H1 (cell line): ENCODE measurements around the gene C2CD3. TPM values are rescaled to one million over a fixed set of nuclear protein-coding genes. Genes with fewer than 3 reads are reported as not detected.

Experiments used
- CHD2 ChIP-seq: IDR thresholded peaks from 2 replicates; pipeline ENCODE4 v1.6.1; 2012; ENCODE audit warnings: low read length, improper control_type of control experiment
- CHD7 ChIP-seq: fragments of 300-600 bp; sonication (generic); IDR thresholded peaks from 2 replicates; pipeline ENCODE4 v1.7.1; 2012; ENCODE audit warnings: low read length, moderate library complexity, mild to moderate bottlenecking, inconsistent platforms; ENCODE audit not compliant: insufficient replicate concordance
- CREB1 ChIP-seq: IDR thresholded peaks from 2 replicates; pipeline ENCODE4 v1.6.1; 2012; ENCODE audit warnings: inconsistent platforms
- polyA plus RNA-seq, 7 experiments: library from polyadenylated mRNA; depleted of rRNA in 3 of 7; stranded (reverse) in 5 of 7; unstranded in 2 of 7; fragments of >200 nt in 5 of 7; fragments of 200-250 nt in 2 of 7; gene quantifications; 1 replicate in 5 of 7; 2 replicates in 1 of 7; 4 replicates in 1 of 7; pipeline versions ENCODE4 v1.2.1 to v1.2.3, GENCODE V29; 2011 to 2013; ENCODE audit warnings: missing spikeins in 2 of 7, mixed read lengths in 2 of 7
- total RNA-seq: library from RNA; stranded (reverse); fragmentation: NEBNext Ultra II Directional; extraction: Animal tissue kit (Norgen Biotek cat#: 25700); gene quantifications from 2 replicates; pipeline ENCODE4 v1.2.1, GENCODE V29; 2021

Gene C2CD3
- total and polyA plus RNA-seq, 2 of the 8 experiments (the other 6 are each of a cell fraction or from before 2014, with no cell fraction given): 11.0 to 29.1 TPM

- TF ChIP-seq CHD2 (no peak), CREB1 (no peak), CHD7 (no peak)
These were observed 37.4 kb downstream of the C2CD3 start (continued) for GRCh38 chr11:74133436-74133835.
